ENCODE results near the gene DHFR.

Gene DHFR

DNA sequence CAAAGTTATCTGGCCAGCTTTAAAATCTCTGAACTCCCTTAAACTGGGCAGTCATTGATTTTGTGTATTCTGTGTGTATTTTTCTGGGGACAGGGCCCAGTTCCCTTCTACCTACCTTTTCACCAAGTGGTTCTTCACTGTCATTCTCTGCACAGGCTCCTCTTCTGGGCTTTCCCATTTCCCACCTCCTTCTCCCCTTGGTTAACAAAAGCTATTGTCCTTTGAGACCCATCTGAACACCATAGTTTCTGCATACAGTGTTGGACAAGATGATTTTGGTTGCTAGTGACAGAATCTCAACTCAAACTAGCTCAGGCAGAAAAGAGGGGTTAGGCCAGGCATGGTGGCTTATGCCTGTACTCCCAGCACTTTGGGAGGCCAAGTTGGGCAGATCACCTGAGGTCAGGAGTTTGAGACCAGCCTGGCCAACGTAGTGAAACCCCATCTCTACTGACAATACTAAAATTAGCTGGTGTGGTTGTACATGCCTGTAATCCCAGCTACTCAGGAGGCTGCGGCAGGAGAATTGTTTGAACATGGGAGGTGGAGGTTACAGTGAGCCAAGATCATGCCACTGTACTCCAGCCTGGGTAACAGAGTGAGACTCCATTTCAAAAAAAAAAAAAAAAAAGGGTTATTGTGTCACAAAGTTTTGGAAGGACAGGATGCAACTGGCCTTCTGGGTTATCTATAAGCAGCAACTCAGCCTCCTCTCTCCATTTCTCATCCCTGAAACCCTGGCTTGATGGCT, 53.7 kb downstream of the DHFR start:
- no peak for TF ChIP-seq CTCF (IDR thresholded peaks at IDR 0.05; ENCODE audit: low read depth, low read length)
- DNase-seq (ENCODE audit: extremely low read depth, low read depth) = no peak

DNA sequence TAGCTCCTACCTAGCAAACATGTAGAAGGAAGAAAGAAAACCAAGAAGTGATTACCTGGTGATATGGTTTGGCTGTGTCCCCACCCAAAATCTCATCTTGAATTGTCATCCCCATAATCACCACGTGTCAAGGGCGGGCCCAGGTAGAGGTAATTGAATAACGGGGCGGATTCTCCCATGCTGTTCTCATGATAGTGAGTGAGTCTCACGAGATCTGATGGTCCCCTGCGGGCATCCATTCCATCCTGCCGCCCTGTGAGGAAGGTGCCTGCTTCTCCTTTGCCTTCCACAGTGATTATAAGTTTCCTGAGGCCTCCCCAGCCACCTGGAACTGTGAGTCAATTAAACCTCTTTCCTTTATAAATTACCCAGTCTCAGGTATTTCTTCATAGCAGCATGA, 57.3 kb downstream of the DHFR start:
- DNase-seq (ENCODE audit: extremely low read depth, low read depth) = no peak
- TF ChIP-seq CTCF (IDR thresholded peaks at IDR 0.05; ENCODE audit: low read depth, low read length) = no peak

- no peak for TF ChIP-seq CTCF (IDR thresholded peaks at IDR 0.05; ENCODE audit: low read depth, low read length)
- no peak for DNase-seq (ENCODE audit: extremely low read depth, low read depth)
Measured at GRCh38 chr5:80594810-80595209, 60.0 kb downstream of the DHFR start.

- TF ChIP-seq CTCF (IDR thresholded peaks at IDR 0.05; ENCODE audit: low read depth, low read length) = no peak
- DNase-seq (ENCODE audit: extremely low read depth, low read depth) = no peak
Measured at GRCh38 chr5:80592761-80593160, 62.0 kb downstream of the DHFR start.

DNA sequence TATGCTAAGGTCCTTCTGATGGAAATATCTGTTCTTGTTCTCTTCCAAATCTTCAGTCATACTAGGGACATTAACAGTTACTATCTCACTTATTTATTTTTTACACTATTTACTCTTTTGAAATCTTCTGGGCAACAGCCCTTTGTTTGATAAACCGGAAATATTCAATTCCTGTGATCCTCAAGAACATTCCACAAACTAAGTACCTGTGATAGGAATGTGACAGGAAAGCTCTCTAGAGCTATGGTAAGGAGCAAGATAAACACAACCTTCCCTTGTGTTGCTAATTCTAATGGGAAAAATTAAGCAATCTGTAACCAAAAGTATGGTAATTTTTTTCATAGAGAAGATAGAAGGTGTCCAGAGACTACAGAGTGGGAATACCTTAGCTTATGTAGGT, 62.7 kb downstream of the DHFR start:
- TF ChIP-seq CTCF (IDR thresholded peaks at IDR 0.05; ENCODE audit: low read depth, low read length) = no peak
- DNase-seq (ENCODE audit: extremely low read depth, low read depth) = no peak

DNA sequence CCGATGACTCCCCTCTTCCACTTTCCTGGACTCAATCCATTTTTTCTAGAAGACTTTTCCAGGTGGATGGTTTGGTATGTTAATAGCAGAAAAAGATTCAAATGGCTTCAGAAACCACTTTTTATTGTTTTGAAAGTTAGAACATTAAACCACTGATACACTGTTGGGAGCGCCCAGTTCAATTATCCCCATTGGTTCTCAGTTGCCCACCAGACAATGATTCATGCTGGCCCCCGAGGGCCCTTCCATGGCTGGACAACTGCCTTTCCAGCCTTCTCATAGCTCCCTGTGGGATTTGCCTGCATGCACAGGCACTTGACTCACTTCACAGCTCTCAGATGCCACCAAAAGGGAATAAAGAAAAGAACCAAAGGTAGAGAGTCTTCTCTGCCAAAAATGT, 63.4 kb downstream of the DHFR start:
- TF ChIP-seq CTCF (IDR thresholded peaks at IDR 0.05; ENCODE audit: low read depth, low read length) = no peak
- DNase-seq (ENCODE audit: extremely low read depth, low read depth) = no peak

DNA sequence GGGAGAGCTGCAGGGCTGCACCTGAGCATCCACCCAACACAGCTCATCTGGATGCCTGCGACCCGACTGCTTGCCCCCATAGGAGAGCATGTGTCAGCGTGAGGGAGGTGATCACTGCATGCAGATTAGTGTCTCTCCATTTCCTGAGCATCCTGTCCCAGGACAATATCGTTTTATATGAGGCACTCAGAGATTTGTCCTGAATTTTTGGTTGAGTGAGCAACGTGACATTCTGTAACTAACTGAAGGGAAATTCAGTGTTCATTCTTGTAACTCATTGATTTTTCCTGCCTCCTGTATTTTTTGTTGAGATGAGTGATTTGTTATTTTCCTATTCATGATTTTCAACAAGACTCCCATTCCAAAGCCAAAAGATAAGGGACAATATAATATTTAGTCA, 64.0 kb downstream of the DHFR start:
- no peak for TF ChIP-seq CTCF (IDR thresholded peaks at IDR 0.05; ENCODE audit: low read depth, low read length)
- DNase-seq (ENCODE audit: extremely low read depth, low read depth) = no peak

Measured in AG09319 (cell line).